Stimulated activated CD8-positive, alpha-beta memory T cell treated with anti-CD3 and anti-CD28 coated beads, Interleukin-12 subunit alpha, Interleukin-12 subunit beta, amount 100 ng/mL, for 4 hours (primary cell): ENCODE data around the gene MBD3.
A peak's percentile ranks its signal among the peaks of the same experiment; 100 is the strongest.
"Not testable (repeated sequence)": the region's sequence is repeated elsewhere in the genome, so short reads cannot be mapped to it uniquely, and the experiment has no call there.

Experiments used
- DNase-seq: peaks from one replicate; pipeline ENCODE4 v3.0.0-alpha.2; 2020; ENCODE audit warnings: low read depth

Gene MBD3

GRCh38 chr19:1592755-1593500 is at the start of gene MBD3:
Gene MBD3 (minus strand): TSS chr19:1592865. CDS start chr19:1592631, 234 bp downstream.
- DNase-seq, result peak; percentile 83

- DNase-seq, result not testable (repeated sequence)
Measured at GRCh38 chr19:1640893-1641448, 48.3 kb upstream of the MBD3 start.

GRCh38 chr19:1636325-1637236 is 43.9 kb upstream of the MBD3 start:
- DNase-seq, result no peak

GRCh38 chr19:1634938-1635243 is 42.2 kb upstream of the MBD3 start:
- no peak for DNase-seq

- DNase-seq, result no peak
Measured at GRCh38 chr19:1634242-1634937, 41.7 kb upstream of the MBD3 start.

- no peak for DNase-seq
Measured at GRCh38 chr19:1633269-1633826, 40.7 kb upstream of the MBD3 start.

- DNase-seq, result no peak
Measured at GRCh38 chr19:1632462-1633268, 40.0 kb upstream of the MBD3 start.

GRCh38 chr19:1631557-1632100 is 39.0 kb upstream of the MBD3 start:
- DNase-seq, result no peak

GRCh38 chr19:1630811-1631210 is 38.1 kb upstream of the MBD3 start:
- DNase-seq, result no peak

- DNase-seq, result no peak
Measured at GRCh38 chr19:1630012-1630411, 37.3 kb upstream of the MBD3 start.

GRCh38 chr19:1629256-1629808 is 36.7 kb upstream of the MBD3 start:
- DNase-seq, result no peak

- DNase-seq, result no peak
Measured at GRCh38 chr19:1627194-1627593, 34.5 kb upstream of the MBD3 start.

GRCh38 chr19:1626417-1627010 is 33.8 kb upstream of the MBD3 start:
- DNase-seq, result no peak

- no peak for DNase-seq
Measured at GRCh38 chr19:1624458-1624857, 31.8 kb upstream of the MBD3 start.

- DNase-seq, result no peak
Measured at GRCh38 chr19:1622541-1622940, 29.9 kb upstream of the MBD3 start.

- DNase-seq, result no peak
Measured at GRCh38 chr19:1622007-1622406, 29.3 kb upstream of the MBD3 start.

- no peak for DNase-seq
Measured at GRCh38 chr19:1621574-1621973, 28.9 kb upstream of the MBD3 start.

GRCh38 chr19:1621021-1621420 is 28.4 kb upstream of the MBD3 start:
- DNase-seq, result no peak

- DNase-seq, result no peak
Measured at GRCh38 chr19:1620502-1620901, 27.8 kb upstream of the MBD3 start.

GRCh38 chr19:1619703-1620102 is 27.0 kb upstream of the MBD3 start:
- DNase-seq, result no peak
